NOMO-1 (cell line): ENCODE measurements around the gene FBXO40.
"Not testable (repeated sequence)": the region's sequence is repeated elsewhere in the genome, so short reads cannot be mapped to it uniquely, and the experiment has no call there.

Experiments used
- DNase-seq, 2 experiments: peaks; one replicate each; lab custom pipeline; 2025; ENCODE audit not compliant: unreplicated experiment in 2 of 2; lab: John Stamatoyannopoulos, UW

The FBXO40 gene, protein sequence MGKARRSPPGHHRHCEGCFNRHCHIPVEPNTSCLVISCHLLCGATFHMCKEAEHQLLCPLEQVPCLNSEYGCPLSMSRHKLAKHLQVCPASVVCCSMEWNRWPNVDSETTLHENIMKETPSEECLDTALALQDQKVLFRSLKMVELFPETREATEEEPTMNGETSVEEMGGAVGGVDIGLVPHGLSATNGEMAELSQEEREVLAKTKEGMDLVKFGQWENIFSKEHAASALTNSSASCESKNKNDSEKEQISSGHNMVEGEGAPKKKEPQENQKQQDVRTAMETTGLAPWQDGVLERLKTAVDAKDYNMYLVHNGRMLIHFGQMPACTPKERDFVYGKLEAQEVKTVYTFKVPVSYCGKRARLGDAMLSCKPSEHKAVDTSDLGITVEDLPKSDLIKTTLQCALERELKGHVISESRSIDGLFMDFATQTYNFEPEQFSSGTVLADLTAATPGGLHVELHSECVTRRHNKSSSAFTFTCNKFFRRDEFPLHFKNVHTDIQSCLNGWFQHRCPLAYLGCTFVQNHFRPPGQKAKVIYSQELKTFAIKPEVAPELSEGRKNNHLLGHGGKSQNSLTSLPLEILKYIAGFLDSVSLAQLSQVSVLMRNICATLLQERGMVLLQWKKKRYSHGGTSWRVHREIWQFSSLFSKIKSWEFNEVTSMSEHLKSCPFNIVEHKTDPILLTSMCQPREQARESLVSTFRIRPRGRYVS

GRCh38 chr3:121592856-121593702 lies at the start of gene FBXO40:
FBXO40 (plus strand) TSS chr3:121593379; CDS start chr3:121620576, 27,197 bp downstream.
- DNase-seq, result no peak

DNA sequence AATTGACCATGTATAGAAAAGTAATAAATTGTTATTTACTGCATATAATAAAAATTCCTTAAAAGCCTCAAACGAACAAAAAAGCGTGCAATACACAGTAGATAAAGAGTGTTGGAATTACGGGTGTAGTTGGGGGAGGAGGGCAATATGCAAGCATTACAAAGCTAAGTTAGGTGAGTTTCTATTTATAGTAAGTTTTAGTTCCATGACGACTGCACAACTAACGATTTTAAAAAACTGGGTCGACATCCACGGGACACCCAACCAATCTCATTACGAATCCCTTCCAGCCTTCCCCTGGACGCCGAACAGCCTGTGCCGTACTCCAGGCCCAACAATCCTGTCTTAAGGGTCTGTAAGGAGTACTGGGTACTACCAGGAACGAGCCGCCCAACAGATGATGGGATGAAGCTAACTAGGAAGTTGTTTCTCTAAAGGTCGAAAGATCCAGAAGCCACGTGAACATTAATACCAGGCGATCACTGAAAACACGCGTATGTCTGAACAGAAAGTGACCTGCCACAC lies 48.1 kb upstream of the FBXO40 start:
- DNase-seq, result peak in 1 of 2 experiments; percentile 50

DNA sequence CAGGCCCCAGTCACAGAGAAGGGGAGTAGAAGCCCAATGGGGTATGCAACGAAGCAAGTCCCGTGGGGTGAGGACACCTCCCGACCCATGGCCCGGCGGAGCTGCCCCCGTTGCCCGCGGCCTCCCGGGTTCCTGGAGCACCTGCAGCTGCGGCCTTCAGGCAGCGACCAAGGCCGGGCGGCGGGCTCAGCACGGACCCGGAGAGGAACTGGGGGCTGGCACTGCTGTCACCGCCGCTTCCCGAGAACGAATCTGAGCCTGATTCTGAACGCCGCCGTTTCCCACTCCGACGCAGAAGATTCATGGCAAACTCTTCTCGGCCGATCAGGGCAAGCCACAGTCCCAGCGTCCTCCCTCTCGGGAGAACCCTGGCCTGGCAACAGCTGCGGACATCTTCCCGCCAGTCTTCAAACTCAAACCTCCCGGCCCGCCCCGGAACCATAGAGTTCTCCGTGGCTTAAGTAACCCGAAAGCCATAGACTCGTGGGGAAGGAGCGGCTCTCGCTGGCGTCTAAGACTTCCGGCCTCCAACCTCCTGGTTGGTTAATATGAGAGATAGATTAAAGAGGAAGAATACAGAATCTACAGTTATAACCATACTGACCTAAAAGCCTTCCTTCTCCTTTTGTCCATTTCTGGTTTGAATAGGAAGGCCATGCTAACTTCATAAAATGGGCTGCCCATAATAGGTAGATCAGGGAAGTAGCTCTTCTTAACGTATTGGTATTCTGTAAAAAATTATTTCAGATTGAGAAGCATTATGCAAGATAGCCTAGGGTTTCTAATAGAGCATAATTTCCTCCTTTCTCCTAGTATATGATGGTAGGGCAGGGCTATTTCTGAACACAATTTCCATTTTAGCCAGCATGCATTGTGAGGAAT lies 47.4 kb upstream of the FBXO40 start, which contains the start of gene POLQ:
POLQ (minus strand) TSS at position 415 of the 882 bp plus-strand sequence; CDS start at position 304, 111 bp downstream.
- peak; percentile 91 to 97 for DNase-seq

DNA sequence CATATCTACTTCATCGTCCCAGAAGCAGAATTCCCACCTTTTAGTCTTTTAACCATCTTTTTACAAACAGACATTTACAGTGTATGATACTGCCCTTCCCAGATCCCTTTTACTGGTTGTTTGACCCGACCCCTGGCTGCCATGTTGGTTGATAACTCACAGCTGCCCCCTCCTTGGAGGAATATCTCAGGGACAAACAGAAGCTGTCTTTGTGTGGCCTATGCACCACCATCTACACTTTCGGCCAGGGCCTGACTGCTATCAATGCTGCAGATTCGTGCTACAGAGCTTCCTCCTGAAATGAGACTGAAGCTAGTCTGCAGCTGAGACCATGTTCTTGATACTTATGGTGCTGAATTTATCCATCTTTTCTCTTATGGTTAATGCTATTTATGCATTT lies 40.8 kb upstream of the FBXO40 start:
- no peak for DNase-seq

GRCh38 chr3:121552797-121553196 lies 40.4 kb upstream of the FBXO40 start:
- DNase-seq, result no peak

DNA sequence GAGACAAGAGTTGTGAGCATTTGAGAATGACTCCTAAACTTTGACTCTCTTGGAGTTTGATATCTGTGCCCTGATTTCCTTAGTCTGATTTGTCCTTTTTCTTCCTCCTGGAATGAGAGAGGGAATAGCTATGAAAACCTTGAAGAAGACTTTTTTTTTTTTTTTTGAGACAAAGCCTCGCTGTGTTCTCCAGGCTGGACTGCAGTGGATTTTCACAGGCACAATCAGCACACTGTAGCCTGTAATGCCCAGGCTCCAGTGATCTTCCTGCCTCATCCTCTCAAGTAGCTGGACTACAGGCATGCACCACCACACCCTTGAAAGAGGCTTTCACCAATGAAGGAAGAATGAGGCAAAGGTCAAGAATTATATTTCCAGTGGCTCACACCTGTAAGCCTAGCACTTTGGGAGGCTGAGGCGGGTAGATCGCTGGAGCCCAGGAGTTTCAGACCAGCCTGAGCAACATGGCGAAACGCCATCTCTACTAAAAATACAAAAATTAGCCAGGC lies 35.7 kb upstream of the FBXO40 start:
- DNase-seq, result no peak

GRCh38 chr3:121562148-121562547 lies 31.0 kb upstream of the FBXO40 start:
- DNase-seq, result no peak

DNA sequence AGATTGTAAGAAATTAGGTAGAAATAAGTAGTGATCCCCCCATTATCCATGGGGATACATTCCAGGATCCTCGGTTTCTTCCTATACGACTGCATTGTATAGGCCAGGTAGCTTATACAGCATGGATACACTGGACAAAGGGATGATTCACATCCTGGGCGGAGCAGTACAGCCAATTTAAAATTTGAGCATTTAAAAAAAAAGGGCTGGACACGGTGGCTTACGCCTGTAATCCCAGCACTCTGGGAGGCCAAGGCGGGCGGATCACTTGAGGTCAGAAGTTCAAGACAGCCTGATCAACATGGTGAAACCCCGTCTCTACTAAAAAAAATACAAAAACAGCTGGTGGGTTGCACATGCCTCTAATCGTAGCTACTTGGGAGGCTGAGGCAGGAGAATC lies 26.4 kb upstream of the FBXO40 start:
- DNase-seq, result no peak

GRCh38 chr3:121567649-121568048 lies 25.5 kb upstream of the FBXO40 start, which contains the start of gene ARGFX:
ARGFX (plus strand) TSS chr3:121567949; CDS start chr3:121570714, 2,765 bp downstream.
- DNase-seq, result no peak

DNA sequence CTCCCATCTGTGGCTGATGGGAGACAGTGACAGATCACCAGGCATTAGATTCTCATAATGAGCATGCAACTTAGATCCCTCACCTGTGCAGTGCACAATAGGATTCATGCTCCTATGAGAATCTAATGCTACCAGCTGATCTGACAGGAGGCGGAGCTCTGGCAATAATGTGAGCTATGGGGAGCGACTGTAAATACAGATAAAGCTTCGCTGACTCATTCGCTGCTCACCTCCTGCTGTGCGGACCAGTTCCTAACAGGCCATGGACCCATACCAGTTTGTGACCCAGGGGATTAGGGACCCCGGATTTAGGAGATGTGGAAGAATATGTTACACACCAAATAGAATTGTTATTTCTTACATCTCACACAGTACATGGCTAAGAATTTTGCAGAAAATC lies 18.7 kb upstream of the FBXO40 start:
- DNase-seq, result no peak

DNA sequence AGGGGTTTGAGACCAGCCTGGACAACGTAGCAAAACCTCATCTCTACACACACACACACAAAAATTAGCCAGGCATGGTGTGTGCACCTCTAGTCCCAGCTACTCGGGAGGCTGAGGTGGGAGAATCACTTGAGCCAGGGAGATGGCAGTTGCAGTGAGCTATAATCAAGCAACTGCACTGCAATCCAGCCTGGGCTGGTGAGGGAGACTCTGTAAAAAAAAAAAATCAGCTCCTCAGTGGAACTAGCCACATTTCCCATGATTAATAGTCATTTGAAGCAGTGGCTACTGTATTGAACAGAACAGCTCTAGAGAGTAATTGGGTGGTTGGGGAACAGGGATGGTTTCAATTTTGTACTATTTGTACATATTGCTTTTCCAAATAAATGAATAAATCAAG lies 11.5 kb upstream of the FBXO40 start:
- DNase-seq, result no peak

GRCh38 chr3:121584418-121584817 lies 8.8 kb upstream of the FBXO40 start:
- no peak for DNase-seq

DNA sequence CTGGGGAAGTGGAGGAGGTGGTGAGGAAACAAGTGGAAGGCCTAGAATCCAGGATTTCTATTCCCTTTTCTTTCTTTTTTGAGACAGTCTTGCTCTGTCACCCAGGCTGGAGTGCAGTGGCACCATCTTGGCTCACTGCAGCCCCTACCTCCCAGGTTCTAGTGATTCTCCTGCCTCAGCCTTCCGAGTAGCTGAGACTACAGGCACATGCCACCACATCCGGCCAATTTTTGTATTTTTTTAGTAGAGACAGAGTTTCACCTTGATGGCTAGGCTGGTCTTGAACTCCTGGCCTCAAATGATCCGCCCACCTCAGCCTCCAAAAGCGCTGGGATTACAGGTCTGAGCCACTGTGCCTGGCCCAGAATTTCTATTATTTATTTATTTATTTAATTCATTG lies 627 bp downstream of the FBXO40 start:
- not testable (repeated sequence) for DNase-seq

DNA sequence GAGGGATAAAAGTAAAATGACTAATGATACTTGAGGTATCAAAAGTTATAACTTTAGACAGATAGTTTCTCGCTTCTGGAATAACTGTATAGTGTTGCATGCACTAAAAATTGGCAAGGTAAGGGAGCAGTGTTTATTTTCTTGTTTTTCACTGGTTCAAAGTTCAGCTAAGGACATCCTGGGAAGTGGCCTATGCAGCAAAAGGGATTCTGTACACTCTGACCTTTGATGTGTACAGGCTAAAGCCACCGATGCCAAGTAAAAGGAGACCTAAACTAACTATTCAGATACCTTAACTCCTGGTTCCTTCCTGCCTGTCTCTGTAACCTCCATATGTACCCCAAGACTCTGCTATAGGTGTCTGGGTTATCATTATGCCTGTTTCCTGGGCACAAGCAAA lies 1.7 kb downstream of the FBXO40 start:
- DNase-seq, result no peak

- DNase-seq, result no peak
Observed at GRCh38 chr3:121595765-121596406, 2.7 kb downstream of the FBXO40 start.

- DNase-seq, result no peak
Observed at GRCh38 chr3:121598564-121598963, 5.4 kb downstream of the FBXO40 start.

- not testable (repeated sequence) for DNase-seq
Observed at GRCh38 chr3:121599900-121600299, 6.7 kb downstream of the FBXO40 start.

DNA sequence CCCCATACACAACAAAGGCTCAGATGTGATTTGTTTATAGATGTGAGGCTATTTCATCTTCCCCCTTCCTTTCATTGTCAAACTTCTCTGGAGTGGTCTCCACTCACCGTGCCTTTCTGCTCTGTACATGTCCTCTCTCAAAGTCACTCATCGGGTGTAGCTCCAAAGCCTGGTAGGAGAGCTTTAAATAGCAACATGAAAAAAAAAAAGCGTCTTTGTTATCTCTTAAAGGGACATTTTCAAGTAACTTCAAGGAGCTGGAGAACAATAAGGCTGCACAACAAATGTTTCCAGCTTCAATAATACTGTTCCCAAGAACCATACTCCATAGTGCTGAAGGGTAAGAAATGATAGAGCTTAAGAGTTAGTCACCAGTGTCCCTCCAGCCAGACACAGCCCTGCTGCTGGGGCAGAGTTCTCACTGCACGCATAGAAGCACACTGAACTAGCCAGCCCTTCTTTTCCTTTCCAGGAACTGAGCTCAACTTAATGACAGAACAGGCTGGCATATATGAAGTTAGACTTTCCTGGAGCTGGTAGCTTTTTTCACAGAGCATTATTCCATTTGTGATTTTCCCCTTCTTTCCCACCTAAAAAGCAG lies 8.1 kb downstream of the FBXO40 start:
- DNase-seq, result no peak

DNA sequence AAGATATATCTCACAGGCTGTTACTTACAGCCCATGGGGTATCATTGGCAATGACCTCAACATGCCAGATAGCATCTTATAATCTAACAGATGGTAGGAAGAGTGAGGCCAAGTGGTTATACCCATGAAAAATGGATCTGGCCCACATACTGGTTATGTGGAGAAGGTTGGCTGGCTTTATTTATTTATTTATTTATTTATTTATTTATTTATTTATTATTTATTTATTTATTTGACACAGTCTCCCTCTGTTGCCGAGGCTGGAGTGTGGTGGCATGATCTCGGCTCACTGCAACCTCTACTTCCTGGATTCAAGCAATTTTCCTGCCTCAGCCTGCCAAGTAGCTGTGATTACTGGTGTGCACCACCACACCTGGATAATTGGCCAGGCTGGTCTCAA lies 11.6 kb downstream of the FBXO40 start:
- DNase-seq, result no peak
